Astrocyte of the hippocampus (primary cell): Measurements from ENCODE around the gene MED31.
"Not testable (repeated sequence)": the region's sequence is repeated elsewhere in the genome, so short reads cannot be mapped to it uniquely, and the experiment has no call there.

Experiments
- DNase-seq: peaks from one replicate; pipeline ENCODE4 v3.0.0; 2011; ENCODE audit warnings: low read depth, low spot score

MED31 gene

GRCh38 chr17:6677158-6677831, 25.9 kb upstream of the MED31 start:
- DNase-seq, result peak; percentile 79

GRCh38 chr17:6676802-6677157, 25.4 kb upstream of the MED31 start:
- DNase-seq, result no peak

GRCh38 chr17:6675201-6675825, 23.9 kb upstream of the MED31 start:
- DNase-seq, result no peak

GRCh38 chr17:6674586-6674985, 23.2 kb upstream of the MED31 start:
- no peak for DNase-seq

- no peak for DNase-seq
Measured at GRCh38 chr17:6671431-6671830, 20.0 kb upstream of the MED31 start.

- DNase-seq, result no peak
Measured at GRCh38 chr17:6670999-6671398, 19.6 kb upstream of the MED31 start.

- DNase-seq, result no peak
Measured at GRCh38 chr17:6670571-6670970, 19.2 kb upstream of the MED31 start.

GRCh38 chr17:6669479-6670212, 18.2 kb upstream of the MED31 start:
- DNase-seq, result no peak

GRCh38 chr17:6668727-6669425, 17.5 kb upstream of the MED31 start:
- DNase-seq, result no peak

GRCh38 chr17:6668219-6668618, 16.8 kb upstream of the MED31 start:
- DNase-seq, result no peak

- DNase-seq, result no peak
Measured at GRCh38 chr17:6667516-6667915, 16.1 kb upstream of the MED31 start.

GRCh38 chr17:6666557-6666956, 15.2 kb upstream of the MED31 start:
- no peak for DNase-seq

GRCh38 chr17:6666077-6666521, 14.7 kb upstream of the MED31 start:
- peak; percentile 91 for DNase-seq

- not testable (repeated sequence) for DNase-seq
Measured at GRCh38 chr17:6663200-6663599, 11.8 kb upstream of the MED31 start.

- no peak for DNase-seq
Measured at GRCh38 chr17:6661464-6661848, 10.1 kb upstream of the MED31 start.

- DNase-seq, result no peak
Measured at GRCh38 chr17:6660805-6661463, 9.5 kb upstream of the MED31 start.

GRCh38 chr17:6660101-6660500, 8.7 kb upstream of the MED31 start:
- DNase-seq, result no peak

GRCh38 chr17:6658411-6658810, 7.0 kb upstream of the MED31 start:
- DNase-seq, result not testable (repeated sequence)

GRCh38 chr17:6657633-6658287, 6.4 kb upstream of the MED31 start:
- no peak for DNase-seq

- DNase-seq, result not testable (repeated sequence)
Measured at GRCh38 chr17:6656797-6657632, 5.6 kb upstream of the MED31 start.
